GM03348 (cell line): Measurements from ENCODE around the gene TPCN2.

Experiments used
- DNase-seq: peaks from one replicate; pipeline ENCODE4 v3.0.0; 2012; ENCODE audit warnings: low spot score

TPCN2 gene

DNA sequence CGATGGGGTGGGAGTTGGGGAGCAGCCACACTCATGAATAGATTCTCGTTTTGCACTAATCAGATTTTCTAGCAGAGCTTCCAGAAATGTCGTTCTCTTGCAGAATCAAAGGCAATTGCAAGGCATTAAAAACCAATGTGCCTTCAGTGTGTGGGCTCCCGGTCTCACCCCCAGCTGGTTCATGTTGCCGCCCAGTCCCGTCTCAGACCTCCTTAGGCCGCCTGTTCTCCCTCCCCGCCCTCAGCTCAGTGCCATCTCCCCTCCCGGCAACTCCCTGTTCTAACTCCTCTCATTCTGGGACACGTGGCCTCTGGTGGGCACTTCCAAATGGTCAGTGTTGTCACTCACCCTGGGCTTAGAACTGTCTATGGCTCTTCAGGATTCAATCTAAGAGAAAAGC, 64.5 kb downstream of the TPCN2 start:
- DNase-seq, result no peak

GRCh38 chr11:69113646-69114340, 65.1 kb downstream of the TPCN2 start:
- no peak for DNase-seq

- DNase-seq, result no peak
Measured at GRCh38 chr11:69114362-69114761, 65.6 kb downstream of the TPCN2 start.

- no peak for DNase-seq
Measured at GRCh38 chr11:69114811-69115523, 66.2 kb downstream of the TPCN2 start.

- no peak for DNase-seq
Measured at GRCh38 chr11:69115586-69116560, 67.1 kb downstream of the TPCN2 start.

GRCh38 chr11:69116671-69117070, 67.9 kb downstream of the TPCN2 start:
- no peak for DNase-seq

DNA sequence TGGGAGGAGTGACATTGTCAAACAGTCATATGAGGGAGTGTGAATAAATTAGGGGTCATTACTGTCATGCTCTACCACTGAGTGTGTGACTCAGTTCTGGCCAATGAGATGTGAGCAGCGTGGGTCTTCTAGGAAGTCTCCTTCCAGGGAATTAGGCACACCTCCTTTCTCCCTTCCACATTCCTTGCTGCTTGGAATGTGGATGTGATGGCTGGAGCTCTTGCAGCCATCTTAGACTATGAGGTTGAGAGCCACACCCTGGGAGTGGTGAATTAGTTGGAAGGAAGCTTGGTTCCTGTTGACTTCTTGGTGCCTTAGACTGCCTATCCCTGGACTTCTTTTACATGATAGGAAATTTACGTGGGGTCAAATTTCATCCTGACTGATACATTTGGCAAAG, 70.5 kb downstream of the TPCN2 start:
- no peak for DNase-seq

GRCh38 chr11:69120096-69120875, 71.6 kb downstream of the TPCN2 start:
- DNase-seq, result no peak

GRCh38 chr11:69121021-69121420, 72.3 kb downstream of the TPCN2 start:
- no peak for DNase-seq

DNA sequence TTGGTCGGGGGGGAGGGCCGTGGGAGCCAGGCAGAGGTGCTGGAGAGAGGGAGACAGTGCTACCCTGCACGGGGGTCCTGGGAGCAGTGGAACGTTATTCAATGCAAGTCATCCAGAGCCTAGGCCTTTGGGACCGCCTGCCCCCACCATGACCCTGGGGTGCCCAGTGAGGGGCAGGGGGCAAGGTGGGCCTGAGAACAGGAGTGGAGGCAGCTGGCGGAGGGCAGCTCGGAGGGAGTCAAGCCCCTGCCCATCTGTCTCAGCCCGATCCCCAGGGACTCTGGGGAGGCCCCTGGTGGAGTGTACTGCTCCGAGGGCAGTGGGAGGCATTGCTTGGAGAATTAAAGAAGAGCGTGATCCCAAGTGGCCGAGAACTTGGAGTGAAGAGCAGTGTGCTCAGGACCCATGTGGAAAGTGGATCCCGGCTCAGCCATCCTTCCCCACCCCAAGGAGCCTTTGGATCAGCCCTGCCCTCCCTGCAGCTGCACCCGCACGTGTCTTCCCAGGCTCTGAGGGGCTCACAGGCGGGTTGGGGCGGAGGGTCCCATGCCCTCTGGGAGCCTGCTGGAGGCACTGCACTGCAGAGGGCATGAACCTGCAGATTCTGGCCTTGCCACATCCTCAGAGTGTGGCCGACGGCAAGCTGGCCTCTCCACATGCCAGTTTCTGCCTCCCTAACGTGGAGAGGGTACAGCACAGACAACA, 73.0 kb downstream of the TPCN2 start:
- no peak for DNase-seq

- DNase-seq, result no peak
Measured at GRCh38 chr11:69122326-69122629, 73.5 kb downstream of the TPCN2 start.

GRCh38 chr11:69122630-69123431, 74.1 kb downstream of the TPCN2 start:
- peak; percentile 93 for DNase-seq

DNA sequence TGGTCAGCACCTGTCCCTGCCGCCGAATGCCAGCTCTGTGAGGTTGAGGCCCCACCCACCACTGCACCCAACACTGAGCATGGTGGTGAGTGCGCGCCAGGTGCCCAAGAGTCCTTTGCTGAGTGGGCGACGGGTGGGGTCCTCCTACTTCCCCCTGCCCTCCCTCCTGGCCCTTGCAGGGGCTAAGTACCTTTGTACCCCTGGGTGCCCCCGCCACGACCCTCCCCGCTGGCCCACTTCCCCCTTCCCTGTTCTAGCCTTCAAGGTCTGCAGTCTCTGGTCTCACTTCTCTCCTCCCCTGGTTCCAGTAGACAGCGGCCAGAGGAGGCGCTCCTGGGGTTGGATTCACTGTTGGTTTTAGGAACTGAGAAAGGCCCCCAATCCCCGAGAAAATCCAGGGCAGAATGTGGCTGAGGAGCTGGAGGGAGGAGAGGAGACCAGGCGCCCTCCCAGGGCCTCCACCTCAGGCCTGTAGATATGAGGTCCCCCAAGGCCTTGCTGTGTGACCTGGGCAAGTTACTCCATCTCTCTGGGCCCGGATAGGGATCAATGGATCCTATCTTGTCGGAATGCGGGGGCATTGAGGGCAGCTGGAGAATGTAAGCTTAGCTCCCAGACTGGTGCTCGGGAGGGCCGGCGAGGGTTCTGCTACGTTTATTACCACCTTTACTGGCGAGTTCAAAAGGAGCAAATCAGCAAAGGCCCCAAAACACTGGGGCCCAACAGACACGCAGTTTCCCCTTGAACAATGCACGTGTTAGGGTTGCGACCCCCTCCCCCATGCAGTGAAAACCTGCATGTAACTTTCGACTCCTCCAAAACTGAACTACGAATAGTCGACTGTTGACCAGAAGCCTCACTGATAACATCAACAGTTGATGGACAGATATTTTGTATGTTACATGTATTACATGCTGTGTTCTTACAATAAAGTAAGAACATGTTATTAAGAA, 75.1 kb downstream of the TPCN2 start:
- no peak for DNase-seq

GRCh38 chr11:69125861-69126260, 77.1 kb downstream of the TPCN2 start:
- no peak for DNase-seq

GRCh38 chr11:69126286-69126685, 77.6 kb downstream of the TPCN2 start:
- no peak for DNase-seq

- no peak for DNase-seq
Measured at GRCh38 chr11:69127081-69127850, 78.5 kb downstream of the TPCN2 start.

GRCh38 chr11:69127884-69128283, 79.2 kb downstream of the TPCN2 start:
- no peak for DNase-seq

DNA sequence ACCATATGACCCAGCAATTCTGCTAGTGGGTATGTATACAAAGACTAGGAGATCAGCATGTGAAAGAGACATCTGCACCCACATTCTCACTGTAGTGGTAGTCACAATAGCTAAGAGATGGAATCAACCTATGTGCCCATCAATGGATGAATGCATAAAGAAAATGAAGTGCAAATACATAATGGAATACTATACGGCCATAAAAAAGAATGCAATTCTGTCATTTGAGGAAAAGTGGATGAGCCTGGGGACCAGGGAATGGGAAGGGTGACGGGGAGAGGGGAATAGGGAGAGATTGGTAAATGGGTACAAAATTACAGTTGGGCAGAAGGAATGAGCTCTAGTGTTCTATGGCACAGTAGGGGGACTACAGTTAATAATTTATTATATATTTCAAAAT, 80.3 kb downstream of the TPCN2 start:
- DNase-seq, result no peak

- no peak for DNase-seq
Measured at GRCh38 chr11:69129647-69130046, 80.9 kb downstream of the TPCN2 start.
